ENCODE results near the gene AQP5. TPM values are rescaled to one million over a fixed set of nuclear protein-coding genes. Genes with fewer than 3 reads are reported as not detected.
A peak's percentile ranks its signal among the peaks of the same experiment; 100 is the strongest.

The AQP5 gene
- total and polyA plus RNA-seq, 2 of the 8 experiments (the other 6 are each of a cell fraction or from before 2014, with no cell fraction given): 2.5 to 3.2 TPM

DNA sequence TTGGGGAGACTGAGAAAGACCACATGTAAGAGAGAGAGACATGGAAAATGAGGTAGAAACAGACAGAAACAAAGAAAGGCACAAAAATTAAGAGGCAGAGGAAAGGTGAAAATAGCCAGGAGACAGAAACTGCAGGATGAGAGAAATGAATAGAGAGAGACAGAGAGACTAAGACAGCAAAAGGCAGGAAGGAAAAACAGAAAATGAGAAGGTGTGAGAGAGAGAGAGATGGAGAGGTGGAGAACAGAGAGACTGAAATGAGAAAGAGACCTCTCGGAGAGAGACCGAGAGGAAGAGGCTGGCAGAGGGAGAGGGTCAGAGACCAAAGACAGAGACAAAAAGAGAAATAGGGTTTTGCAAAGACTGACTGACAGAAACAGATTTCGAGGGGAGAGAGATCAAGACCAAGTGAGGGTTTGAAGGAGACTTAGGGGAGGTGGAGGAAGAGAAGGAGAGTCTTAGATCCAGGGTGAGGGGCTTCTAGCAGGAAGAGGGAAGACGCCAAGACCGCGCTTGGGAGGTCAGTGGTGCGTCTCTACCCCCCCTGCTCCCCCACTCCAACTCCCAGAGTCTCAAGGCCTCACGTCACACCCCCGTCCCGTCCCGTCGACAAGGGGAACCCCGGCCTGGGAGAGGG, 1.1 kb upstream of the AQP5 start:
- no peak for FAIRE-seq
- H4K8ac ChIP-seq (ENCODE audit: extremely low read depth, insufficient read depth, low read length): peak overlapping the region; percentile 22; the same call in 1 of the 2 replicates
- no peaks in the 10 kb centered on the region for H3K79me2 ChIP-seq (ENCODE audit: control insufficient read depth in 1 of 2, insufficient read depth in 2 of 2, low read length in 2 of 2)
- no peak overlapping the region for H3K4ac ChIP-seq (replicated peaks; ENCODE audit: insufficient read length, low read depth, low read length)
- no peak for DNase-seq (ENCODE audit: low read depth in 1 of 2, low spot score in 2 of 2)
- no peak overlapping the region for H3K27ac ChIP-seq (ENCODE audit: low read depth, low read length)
- no peak overlapping the region for H3K56ac ChIP-seq (replicated peaks; ENCODE audit: insufficient read length, low read depth, low read length)
- no peak overlapping the region for H2AFZ ChIP-seq (ENCODE audit: low read length)
- no peak overlapping the region for H4K91ac ChIP-seq (replicated peaks; ENCODE audit: insufficient read length, low read length)
- no peak overlapping the region for H4K5ac ChIP-seq (ENCODE audit: insufficient read length, low read depth, low read length)
- TF ChIP-seq EZH2 (IDR thresholded peaks at IDR 0.05; ENCODE audit: low read depth, low read length, severe bottlenecking): peak; percentile 55
- no peak for TF ChIP-seq RXRA (IDR thresholded peaks at IDR 0.05; ENCODE audit: insufficient read depth, low read depth, low read length)
- WGBS, 2 experiments (ENCODE audit: extremely low coverage in 1 of 2, insufficient coverage in 1 of 2, insufficient read length in 1 of 2, insufficient replicate concordance in 2 of 2, low coverage in 1 of 2, low lambda C conversion rate in 2 of 2, missing lambda C conversion rate in 1 of 2): 35% methylated on average over 11 of the region's 13 CpGs; no CpG with 5 or more reads in 1 of the 2 experiments
- no peaks in the 10 kb centered on the region for H3K36me3 ChIP-seq (ENCODE audit: control insufficient read depth in 2 of 4, insufficient read depth in 4 of 4, low read length in 3 of 4)
- peaks cover 12 to 61% (median 50%) of the 10 kb centered on the region in 4 experiments for H3K27me3 ChIP-seq (replicated peaks in 1 of 4; ENCODE audit: control insufficient read depth in 3 of 4, extremely low read depth in 1 of 4, insufficient read depth in 3 of 4, low read length in 3 of 4)
- no peaks in the 10 kb centered on the region for H3K79me1 ChIP-seq (ENCODE audit: low read depth, low read length)
- CTCF ChIA-PET (ENCODE audit: partially characterized antibody): interaction anchor here (0.7 to 16.9 kb wide), 12 partner anchors 7 to 380 kb away, joined by 3 to 295 read pairs (median 4); partner anchors contain the start of gene SMARCD1
- H2BK15ac ChIP-seq (ENCODE audit: low read length): no peak overlapping the region; the same call in 1 of the 2 replicates
- no peak overlapping the region for H3K23ac ChIP-seq (ENCODE audit: insufficient read length)
- 0 out of 2 replicates have a peak overlapping the region, but pooled peaks have one; percentile 86 for H2BK20ac ChIP-seq (ENCODE audit: low read length)
- H2BK5ac ChIP-seq (ENCODE audit: low read depth, low read length): no peak overlapping the region
- H2BK120ac ChIP-seq (replicated peaks; ENCODE audit: low read depth, low read length): no peak overlapping the region
- peak overlapping the region; percentile 83 for H3K18ac ChIP-seq (ENCODE audit: extremely low read depth, low read length)
- peak overlapping the region; percentile 23 to 59 (median 29); a peak in 7 of 8 replicates for H3K4me3 ChIP-seq (ENCODE audit: extremely low read depth in 1 of 4, insufficient read depth in 2 of 4, low read depth in 3 of 4, low read length in 4 of 4)
- no peak overlapping the region for H3K9ac ChIP-seq (replicated peaks in 1 of 4; ENCODE audit: extremely low read depth in 1 of 4, low read depth in 3 of 4, low read length in 3 of 4)
- peaks cover 6% of the 10 kb centered on the region; the same call in 1 of the 2 replicates for H3K23me2 ChIP-seq (ENCODE audit: low read depth, low read length)
- no peaks in the 10 kb centered on the region for H4K20me1 ChIP-seq (replicated peaks in 1 of 2; ENCODE audit: control insufficient read depth in 1 of 2, insufficient read depth in 2 of 2, low read length in 2 of 2)
- peak overlapping the region; percentile 45; the same call in 1 of the 2 replicates for H2BK12ac ChIP-seq (ENCODE audit: low read depth, low read length)
- H3K14ac ChIP-seq (ENCODE audit: insufficient read length): no peak overlapping the region
- peak overlapping the region; percentile 46 to 82 for H3K4me2 ChIP-seq (ENCODE audit: insufficient read depth in 1 of 2, low read depth in 2 of 2, low read length in 2 of 2)
- H3K9me3 ChIP-seq (ENCODE audit: insufficient read depth in 2 of 2, low read depth in 1 of 2, low read length in 1 of 2): no peaks in the 10 kb centered on the region
- H3K4me1 ChIP-seq (replicated peaks in 1 of 4; ENCODE audit: control insufficient read depth in 3 of 4, insufficient read depth in 4 of 4, low read length in 3 of 4): peaks cover 4 to 24% (median 15%) of the 10 kb centered on the region in 4 experiments
- H2AK5ac ChIP-seq (ENCODE audit: low read depth, low read length): 0 out of 2 replicates have a peak overlapping the region, but pooled peaks have one; percentile 16
- POLR2A ChIA-PET (ENCODE audit: partially characterized antibody): interaction anchor here (0.5 to 2.3 kb wide), 6 partner anchors 8 to 108 kb away, joined by 3 to 9 read pairs (median 4); no protein-coding TSS in a partner anchor

Measured in H1 (cell line).